GM12864 (cell line): Measurements from ENCODE around the gene SHC3.

Experiments used
- DNase-seq: peaks from one replicate; pipeline ENCODE4 v3.0.0-alpha.2; 2011; ENCODE audit warnings: low read depth
- H3K4me3 ChIP-seq: 2 replicates; pipeline ENCODE4 v1.5.1; 2011; ENCODE audit warnings: mild to moderate bottlenecking, low read depth, low read length, control low read depth
- TF ChIP-seq, protein P1 (sequence below): IDR thresholded peaks from 2 replicates; pipeline ENCODE4 v1.5.1; 2011; ENCODE audit warnings: low read depth, mild to moderate bottlenecking, moderate library complexity, low read length, control low read depth, inconsistent platforms; ENCODE audit errors: missing control alignments

SHC3 gene

DNA sequence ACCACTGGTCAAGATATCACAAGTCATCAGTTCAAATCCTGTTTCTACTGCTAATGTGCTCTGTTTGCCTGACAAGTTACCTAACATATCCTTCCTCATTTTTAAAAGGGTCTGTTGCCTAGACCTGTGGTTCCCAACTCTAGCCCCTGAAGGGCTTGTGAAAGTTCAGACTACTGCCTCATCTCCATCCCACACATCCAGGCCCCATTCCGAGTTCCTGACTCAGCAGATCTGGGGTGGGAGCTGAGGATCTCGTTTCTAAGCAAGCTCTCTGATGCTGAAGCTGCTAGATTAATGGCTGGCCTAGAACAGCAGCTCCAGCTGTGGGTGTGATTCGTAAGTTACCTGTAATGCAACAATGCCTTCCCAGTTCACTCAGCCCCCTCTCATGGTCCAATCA, 154.9 kb downstream of the SHC3 start:
- no peak overlapping the region for H3K4me3 ChIP-seq
- no peak for DNase-seq
- TF ChIP-seq, protein P1, sequence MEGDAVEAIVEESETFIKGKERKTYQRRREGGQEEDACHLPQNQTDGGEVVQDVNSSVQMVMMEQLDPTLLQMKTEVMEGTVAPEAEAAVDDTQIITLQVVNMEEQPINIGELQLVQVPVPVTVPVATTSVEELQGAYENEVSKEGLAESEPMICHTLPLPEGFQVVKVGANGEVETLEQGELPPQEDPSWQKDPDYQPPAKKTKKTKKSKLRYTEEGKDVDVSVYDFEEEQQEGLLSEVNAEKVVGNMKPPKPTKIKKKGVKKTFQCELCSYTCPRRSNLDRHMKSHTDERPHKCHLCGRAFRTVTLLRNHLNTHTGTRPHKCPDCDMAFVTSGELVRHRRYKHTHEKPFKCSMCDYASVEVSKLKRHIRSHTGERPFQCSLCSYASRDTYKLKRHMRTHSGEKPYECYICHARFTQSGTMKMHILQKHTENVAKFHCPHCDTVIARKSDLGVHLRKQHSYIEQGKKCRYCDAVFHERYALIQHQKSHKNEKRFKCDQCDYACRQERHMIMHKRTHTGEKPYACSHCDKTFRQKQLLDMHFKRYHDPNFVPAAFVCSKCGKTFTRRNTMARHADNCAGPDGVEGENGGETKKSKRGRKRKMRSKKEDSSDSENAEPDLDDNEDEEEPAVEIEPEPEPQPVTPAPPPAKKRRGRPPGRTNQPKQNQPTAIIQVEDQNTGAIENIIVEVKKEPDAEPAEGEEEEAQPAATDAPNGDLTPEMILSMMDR, result no peak

DNA sequence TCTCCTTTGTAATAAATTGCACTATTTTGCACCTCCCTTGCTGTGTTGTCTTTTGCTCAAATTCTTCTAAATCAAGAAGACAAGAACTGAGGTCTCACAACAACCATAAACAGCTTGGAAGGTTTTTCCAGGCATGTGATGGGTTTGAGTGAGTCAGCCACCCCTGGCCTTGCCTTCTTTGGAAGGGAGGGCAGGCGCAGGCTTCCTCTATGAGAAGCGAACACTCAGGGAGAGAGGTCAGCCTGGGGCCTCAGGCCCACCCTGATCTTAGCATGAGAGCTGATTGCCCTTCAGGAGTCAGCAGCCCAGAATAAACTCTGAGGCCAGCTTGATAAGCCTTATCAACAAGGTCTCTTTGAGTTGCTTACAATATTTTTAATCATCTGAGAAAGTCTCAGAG, 155.7 kb downstream of the SHC3 start:
- TF ChIP-seq, protein P1, result no peak
- no peak overlapping the region for H3K4me3 ChIP-seq
- no peak for DNase-seq

DNA sequence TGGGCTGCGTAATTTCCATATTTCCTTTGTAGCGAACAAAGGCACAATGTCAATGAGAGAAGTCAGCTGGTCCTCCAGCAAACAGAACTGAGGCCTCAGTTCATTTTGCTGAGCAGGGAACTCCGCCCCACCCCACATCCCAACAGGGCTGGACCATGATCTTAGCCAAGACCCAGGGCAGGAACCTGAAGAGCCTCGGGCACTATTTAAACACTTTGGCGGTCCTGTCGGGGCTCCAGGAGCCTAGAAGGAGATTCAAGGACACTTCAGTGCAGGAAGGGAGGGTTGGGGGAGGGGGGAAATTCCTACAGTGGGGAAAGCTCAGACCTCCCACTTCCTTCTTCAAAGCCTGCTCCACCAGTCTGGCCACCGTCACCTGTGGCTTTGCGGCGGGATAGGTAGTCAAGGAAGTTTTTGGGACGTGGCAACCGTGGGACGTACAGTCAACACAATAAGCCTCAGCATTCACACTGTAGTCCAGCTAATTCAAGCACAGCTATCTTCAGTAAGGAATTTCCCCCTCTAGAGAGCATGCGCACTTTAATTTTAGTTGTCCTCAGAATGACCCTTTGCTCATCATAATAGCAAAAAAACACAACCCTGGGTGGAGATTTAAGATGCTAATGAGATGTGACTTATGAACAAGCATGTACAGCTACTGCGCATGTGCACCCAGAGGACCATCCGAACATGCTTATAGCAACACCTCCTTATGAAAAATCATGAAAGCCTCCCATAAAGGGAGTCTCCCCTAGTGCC, 156.4 kb downstream of the SHC3 start:
- TF ChIP-seq, protein P1, result no peak
- H3K4me3 ChIP-seq, result no peak overlapping the region
- DNase-seq, result no peak

DNA sequence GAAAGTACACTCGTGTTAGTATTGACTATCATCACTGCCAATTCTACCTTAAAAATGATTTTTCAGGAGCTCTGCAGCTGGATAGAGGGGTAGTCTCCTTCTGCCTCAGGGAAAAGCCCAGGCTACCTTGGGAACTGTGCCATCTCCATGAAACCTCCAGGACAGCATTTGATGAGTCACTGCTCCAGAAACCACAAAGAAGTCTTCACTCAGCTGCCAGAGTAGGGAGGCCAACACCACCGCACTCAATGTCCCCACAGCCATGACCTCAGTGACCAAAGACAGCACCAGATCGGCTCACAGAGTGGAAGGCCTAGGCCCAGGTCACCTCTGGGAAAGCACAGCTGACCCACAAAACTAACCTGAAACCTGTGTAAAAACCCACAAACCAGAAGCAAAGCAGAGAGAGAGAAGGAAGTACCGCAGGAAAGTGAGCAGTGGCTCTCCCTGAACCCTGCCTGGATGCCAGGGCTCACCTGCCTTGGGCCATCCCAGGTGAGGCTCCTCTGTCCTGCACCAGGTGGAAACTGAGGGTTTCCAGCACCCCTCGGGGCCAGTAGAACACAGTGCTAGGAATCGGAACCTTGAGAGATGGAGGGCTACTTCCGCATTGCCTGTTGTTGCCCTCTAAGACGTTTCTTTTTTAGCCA, 157.3 kb downstream of the SHC3 start:
- H3K4me3 ChIP-seq, result no peak overlapping the region
- no peak for DNase-seq
- TF ChIP-seq, protein P1, result no peak

DNA sequence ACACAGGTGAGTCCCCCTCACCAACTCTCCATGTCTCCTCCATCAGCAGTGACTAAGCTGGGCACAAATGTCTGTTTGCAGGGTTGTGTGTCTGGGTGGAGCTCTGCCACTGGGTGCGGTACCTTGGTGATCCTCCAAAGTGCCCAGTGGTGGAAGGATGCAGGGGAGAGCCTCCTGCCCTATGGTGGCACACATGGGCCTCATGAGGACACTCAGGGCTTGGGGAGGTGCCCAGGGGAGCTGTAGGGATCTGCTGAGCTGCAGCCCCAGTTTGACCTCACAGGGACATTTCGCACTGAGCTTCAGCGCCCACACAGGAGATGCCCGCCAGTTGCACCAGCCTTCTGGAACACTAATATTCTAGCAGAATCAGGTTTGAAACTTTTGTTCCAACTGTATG, 157.9 kb downstream of the SHC3 start:
- DNase-seq, result no peak
- H3K4me3 ChIP-seq, result no peak overlapping the region
- TF ChIP-seq, protein P1, result no peak

DNA sequence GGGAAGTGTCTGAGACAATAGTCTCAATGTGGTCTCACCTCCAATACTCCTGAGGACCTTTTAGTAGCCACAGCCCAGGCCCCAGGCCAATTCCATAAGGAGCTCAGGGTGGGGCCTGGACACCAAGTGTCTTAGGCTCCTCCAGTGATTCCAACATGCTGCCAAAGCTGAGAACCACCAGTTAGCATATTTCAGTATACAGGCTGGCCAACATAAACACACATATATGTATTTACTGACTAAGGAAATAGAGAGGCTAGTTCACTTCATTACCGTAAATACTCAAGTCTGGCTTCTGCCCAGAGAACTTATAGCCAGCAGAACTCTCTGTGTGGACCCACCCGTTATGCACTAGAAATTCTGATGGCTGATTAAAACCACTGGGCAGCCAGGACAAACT, 163.3 kb downstream of the SHC3 start:
- TF ChIP-seq, protein P1, result no peak
- DNase-seq, result no peak

More for the DNA sequence above, 163.3 kb downstream of the SHC3 start:
- H3K4me3 ChIP-seq, result no peak overlapping the region
